GM18519 (cell line): ENCODE results near the gene CCDC33.

Source experiments
- ATAC-seq: cut with Tn5 transposase; IDR thresholded peaks from one replicate; pipeline ENCODE4 v1.9.1; 2021; ENCODE audit warnings: mild to moderate bottlenecking, moderate library complexity; ENCODE audit not compliant: unreplicated experiment, low FRiP score

CCDC33 gene

GRCh38 chr15:74227968-74228722 lies 8.0 kb upstream of the CCDC33 start:
- ATAC-seq: no peak

DNA sequence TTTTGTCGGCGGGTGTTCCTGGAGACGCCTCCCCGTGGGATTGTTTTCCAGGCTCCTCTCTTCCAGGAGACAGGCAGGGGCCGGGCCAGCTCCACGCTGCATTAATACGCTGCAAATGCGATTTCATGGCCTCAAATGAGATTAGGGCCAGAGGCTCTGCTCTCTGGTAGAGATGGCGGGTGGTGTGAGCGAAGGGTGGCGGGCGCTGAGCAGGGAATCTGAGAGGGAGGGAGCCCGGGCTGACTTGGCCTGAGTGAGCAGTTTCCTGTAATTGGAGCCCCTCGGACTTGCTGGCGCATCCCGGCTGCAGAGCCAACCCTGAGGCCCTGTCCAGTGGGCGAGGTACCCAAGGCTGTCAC lies 7.4 kb upstream of the CCDC33 start:
- ATAC-seq: no peak

- no peak for ATAC-seq
Measured at GRCh38 chr15:74229686-74230085, 6.4 kb upstream of the CCDC33 start.

- no peak for ATAC-seq
Measured at GRCh38 chr15:74231475-74231874, 4.7 kb upstream of the CCDC33 start.

- ATAC-seq: no peak
Measured at GRCh38 chr15:74233373-74233772, 2.8 kb upstream of the CCDC33 start.

DNA sequence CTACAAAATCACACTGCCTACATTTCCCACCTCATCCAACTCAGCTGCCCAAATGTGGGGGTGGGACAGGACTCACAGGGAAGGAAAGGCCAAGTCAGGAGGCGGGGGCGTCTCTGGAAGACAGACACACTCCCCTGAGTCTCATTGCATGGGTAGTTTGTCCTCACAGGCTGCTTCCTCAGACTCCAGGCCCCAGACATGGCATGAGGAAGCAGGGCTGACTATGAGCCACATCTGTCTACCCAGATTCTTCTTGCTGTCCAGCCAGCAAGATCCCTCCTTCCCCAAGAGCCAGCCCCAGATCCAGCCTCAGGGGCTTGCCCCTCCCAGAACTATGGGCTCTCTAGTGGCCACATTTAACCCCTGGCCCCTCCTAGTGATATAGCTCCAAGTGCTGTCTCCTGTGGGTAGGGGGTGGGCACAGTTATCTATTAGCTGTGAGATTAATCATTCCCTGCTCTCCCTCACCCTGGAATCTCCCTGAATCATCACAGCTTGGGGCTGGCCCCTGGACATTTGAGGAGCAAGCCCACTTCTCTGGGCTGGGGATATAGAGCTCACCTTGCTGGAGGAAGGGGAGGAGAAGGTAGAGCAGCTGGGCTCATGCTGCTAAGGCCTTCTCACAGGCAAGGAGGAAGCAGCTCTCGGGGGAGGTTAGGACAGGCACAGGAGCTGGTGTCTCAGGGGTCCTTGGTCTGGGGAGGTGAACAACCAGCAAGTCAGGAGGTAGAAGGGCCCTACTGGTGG lies 2.1 kb upstream of the CCDC33 start:
- ATAC-seq: no peak

DNA sequence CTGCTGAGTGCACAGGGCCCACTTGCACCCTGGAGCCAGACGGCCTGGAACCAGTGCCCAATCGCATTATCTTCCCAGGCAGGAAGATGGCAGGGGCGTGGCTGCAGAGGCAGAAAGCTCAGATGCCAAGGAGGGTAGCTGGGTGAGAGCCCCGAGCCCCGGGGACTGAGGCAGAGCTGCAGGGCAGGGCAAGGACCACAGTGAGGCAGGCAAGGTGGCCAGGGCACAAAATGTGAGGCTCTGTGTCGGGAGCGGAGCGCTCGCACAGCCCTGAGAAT lies 1.6 kb upstream of the CCDC33 start:
- ATAC-seq: no peak

DNA sequence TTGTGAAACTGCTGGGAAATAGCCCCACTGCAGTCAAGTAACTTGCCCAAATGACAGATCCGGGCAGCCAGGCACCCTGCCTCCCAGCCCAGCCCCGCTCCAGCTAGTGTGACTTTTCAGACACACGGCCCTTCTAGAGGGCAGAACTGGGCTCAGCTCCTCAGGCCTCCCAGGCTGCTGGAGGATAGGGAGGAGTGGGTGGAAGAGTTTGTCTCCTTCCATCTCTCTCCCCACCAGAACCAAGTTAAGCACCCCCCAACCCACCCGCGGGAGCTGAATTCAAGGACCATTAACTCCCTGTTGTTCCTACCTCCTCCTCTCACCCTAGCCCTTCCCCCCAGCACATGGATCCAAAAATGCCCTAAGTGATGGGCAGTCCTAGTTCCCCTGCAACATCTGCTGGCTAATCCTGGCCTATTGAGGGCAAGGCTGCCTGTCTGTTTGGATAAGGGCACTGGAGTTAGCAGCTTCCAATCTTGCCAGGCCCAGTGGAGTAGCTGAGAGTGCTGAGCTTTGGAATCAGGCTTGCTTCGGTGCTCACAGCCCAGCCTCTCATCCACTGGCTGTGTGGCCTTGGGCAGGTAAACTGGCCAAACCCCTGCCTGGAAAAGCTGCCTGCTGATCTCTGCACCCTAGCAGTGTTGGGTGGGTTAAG lies 3.1 kb downstream of the CCDC33 start:
- no peak for ATAC-seq

DNA sequence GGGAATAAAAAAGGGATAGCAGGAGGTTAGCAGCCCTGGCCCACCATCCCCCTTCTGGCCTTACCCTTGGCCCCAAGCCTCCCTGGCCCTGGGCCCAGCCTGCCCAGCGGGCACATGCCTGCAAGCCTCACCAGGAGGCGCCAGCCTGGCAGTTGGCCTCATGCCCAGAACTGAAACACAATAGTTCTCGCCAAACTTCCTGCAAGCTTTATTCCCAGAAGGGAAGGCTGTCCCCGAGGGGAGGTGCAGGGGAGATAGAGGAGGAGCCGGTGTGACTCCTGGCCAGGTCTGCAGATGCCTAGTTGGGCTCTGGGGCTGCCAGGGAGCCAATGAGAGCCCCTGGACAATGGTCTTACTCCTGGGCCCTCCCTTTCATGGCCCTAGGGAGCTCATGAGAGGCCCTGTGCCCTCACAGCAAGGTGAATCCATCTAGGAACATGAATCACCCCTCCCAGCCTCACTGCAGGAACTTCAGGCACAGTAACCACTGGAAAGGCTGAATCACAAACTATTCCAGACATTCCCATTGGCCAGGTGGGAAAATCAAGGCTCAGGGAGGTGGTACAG lies 4.0 kb downstream of the CCDC33 start:
- ATAC-seq: no peak

GRCh38 chr15:74240897-74241614 lies 4.9 kb downstream of the CCDC33 start:
- ATAC-seq: no peak

DNA sequence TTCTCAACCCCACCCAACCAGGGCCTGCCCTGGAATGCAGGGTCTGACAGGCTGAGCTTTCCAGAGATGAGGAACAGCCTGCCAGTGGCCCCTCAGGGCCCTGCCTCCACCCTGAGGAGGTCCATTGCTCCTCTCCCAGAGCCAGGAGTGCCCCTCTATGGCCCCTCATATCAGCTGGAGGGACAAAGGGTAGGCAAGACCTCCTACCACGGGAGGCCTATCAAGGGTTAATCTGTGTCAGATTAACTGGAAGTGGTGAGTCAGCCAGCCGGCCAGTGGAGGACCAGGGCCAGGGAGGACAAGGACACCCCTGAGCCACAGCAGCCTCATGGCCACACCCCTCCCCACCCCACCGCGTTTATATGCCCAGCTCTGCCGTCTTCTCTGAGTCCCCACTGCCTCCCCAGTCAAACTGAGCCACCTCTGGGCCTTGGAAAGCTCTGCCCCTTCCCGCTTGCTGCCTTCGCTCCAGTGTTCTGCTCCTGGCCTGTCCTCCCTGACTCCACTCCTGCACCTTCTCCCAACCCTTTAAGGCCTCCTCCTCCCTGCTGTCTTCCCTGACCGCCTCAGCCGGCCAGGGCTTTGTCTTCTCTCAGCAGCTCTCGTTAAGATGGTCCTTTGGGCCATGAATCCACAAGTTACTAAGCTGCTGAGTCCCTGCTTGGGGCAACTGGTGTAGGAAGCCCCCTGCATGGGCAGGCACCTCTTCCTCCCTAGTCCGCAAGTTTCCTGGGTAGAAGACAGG lies 6.5 kb downstream of the CCDC33 start:
- ATAC-seq: no peak

DNA sequence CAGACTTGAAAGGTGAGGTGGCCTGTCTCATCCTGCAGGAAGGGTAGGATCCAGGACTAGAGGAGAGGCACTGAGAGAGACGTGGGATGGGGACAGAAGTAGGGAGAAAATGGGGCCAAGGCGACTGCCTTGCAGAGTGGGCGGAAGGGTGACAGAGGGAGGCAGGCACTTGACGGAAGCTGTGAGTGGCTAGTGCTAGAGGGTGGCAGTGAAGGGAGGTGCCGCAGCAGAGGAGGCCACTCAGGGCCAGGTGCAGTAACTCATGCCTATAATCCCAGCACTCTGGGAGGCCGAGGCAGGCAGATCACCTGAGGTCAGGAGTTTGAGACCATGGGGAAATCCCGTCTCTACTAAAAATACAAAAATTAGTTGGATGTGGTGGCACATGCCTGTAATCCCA lies 7.3 kb downstream of the CCDC33 start:
- ATAC-seq: no peak

- ATAC-seq: no peak
Measured at GRCh38 chr15:74244822-74245341, 8.8 kb downstream of the CCDC33 start.

GRCh38 chr15:74245342-74245931 lies 9.3 kb downstream of the CCDC33 start:
- no peak for ATAC-seq

- no peak for ATAC-seq
Measured at GRCh38 chr15:74250266-74250665, 14.1 kb downstream of the CCDC33 start.

DNA sequence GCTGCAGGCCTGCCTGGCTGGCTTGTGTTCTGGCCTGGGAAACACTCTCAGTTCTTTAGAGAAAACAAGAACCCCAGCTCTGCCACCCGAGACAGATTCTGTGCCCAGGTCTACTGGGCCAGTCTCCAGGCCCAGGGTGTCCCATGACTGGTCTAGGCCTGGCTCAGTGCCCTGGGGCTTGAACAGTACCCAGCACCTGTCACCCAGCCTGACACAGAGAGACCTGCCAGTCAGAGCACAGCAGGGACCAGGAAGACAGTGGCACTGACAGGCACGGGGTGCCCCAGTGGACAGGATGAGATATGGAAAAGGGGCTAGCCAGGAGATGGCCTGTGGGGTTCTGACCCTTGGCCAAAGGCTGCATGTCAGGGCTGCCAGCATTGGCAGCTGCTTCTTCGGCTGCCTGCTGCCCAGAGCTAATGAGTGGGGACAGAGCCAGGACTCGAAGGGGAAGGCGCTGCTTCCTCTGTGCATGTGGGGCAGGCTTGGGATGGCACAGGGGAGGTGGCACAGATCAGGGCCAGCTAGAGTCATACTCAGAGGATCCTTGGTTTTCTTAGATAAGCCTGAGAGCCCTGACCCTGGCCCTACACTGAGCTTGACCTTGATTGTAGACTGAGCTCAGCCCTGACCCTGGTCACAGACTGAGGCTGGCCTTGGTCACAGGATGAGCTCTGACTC lies 15.1 kb downstream of the CCDC33 start:
- ATAC-seq: no peak

GRCh38 chr15:74252291-74252690 lies 16.2 kb downstream of the CCDC33 start:
- no peak for ATAC-seq

GRCh38 chr15:74252721-74253120 lies 16.6 kb downstream of the CCDC33 start:
- no peak for ATAC-seq
